HepG2 (cell line): Measurements from ENCODE around the gene PLEKHN1. TPM values are rescaled to one million over a fixed set of nuclear protein-coding genes. Genes with fewer than 3 reads are reported as not detected.
A peak's percentile ranks its signal among the peaks of the same experiment; 100 is the strongest.

Experiments used
- ADNP ChIP-seq: sonication (generic); formaldehyde crosslinking; IDR thresholded peaks from 2 replicates; pipeline ENCODE4 v1.4.0; 2020; ENCODE audit warnings: missing genetic modification reagents
- BHLHE40 ChIP-seq: IDR thresholded peaks from 2 replicates; pipeline ENCODE4 v1.6.1; 2011; ENCODE audit warnings: low read length, improper control_type of control experiment
- CENPX ChIP-seq: sonication (generic); formaldehyde crosslinking; IDR thresholded peaks from 2 replicates; pipeline ENCODE4 v1.9.0; 2021; ENCODE audit warnings: mild to moderate bottlenecking, missing genetic modification reagents, moderate library complexity
- FOXC1 ChIP-seq: sonication (generic); formaldehyde crosslinking; IDR thresholded peaks from 2 replicates; pipeline ENCODE4 v1.8.0; 2022; ENCODE audit warnings: mild to moderate bottlenecking, missing genetic modification reagents, borderline replicate concordance
- HNRNPLL ChIP-seq: fragments of 200-400 bp; formaldehyde crosslinking; IDR thresholded peaks from 2 replicates; pipeline ENCODE4 v1.6.1; 2017; ENCODE audit warnings: mild to moderate bottlenecking, low read depth, low read length; ENCODE audit not compliant: poor library complexity, severe bottlenecking
- LBX2 ChIP-seq: sonication (generic); formaldehyde crosslinking; IDR thresholded peaks from 2 replicates; pipeline ENCODE4 v1.5.0; 2020; ENCODE audit warnings: missing genetic modification reagents, mild to moderate bottlenecking, borderline replicate concordance
- MAFK ChIP-seq, 2 experiments: IDR thresholded peaks in 1 of 2; conservative IDR thresholded peaks in 1 of 2; 2 replicates each; pipeline ENCODE4 v1.6.1; 2011; ENCODE audit warnings: improper control_type of control experiment in 2 of 2, low read length in 2 of 2
- MTF2 ChIP-seq: sonication (generic); formaldehyde crosslinking; IDR thresholded peaks from 2 replicates; pipeline ENCODE4 v1.5.0; 2020; ENCODE audit warnings: missing genetic modification reagents, borderline replicate concordance
- NBN ChIP-seq: fragments of 450-650 bp; conservative IDR thresholded peaks from 2 replicates; pipeline ENCODE4 v1.6.1; 2017
- PPARG ChIP-seq: conservative IDR thresholded peaks from 2 replicates; pipeline ENCODE4 v1.6.1; 2016; ENCODE audit warnings: missing biosample characterization, missing genetic modification reagents
- RFX3 ChIP-seq: IDR thresholded peaks from 2 replicates; pipeline ENCODE4 v1.6.1; 2016; ENCODE audit warnings: missing biosample characterization, missing genetic modification reagents
- RNF2 ChIP-seq: fragments of 450-650 bp; conservative IDR thresholded peaks from 2 replicates; pipeline ENCODE4 v1.6.1; 2016; ENCODE audit warnings: low read depth
- SAP130 ChIP-seq: IDR thresholded peaks from 2 replicates; pipeline ENCODE4 v1.6.1; 2016; ENCODE audit warnings: low read depth
- TMF1 ChIP-seq: sonication (generic); formaldehyde crosslinking; IDR thresholded peaks from 2 replicates; pipeline ENCODE4 v1.8.1; 2022; ENCODE audit warnings: low read depth, missing genetic modification reagents
- XRCC5 ChIP-seq: fragments of 200-400 bp; formaldehyde crosslinking; optimal IDR thresholded peaks from 2 replicates; pipeline ENCODE3; 2017; ENCODE audit warnings: mild to moderate bottlenecking, low read length
- ZBTB42 ChIP-seq: sonication (generic); formaldehyde crosslinking; IDR thresholded peaks from 2 replicates; pipeline ENCODE4 v1.5.0; 2020; ENCODE audit warnings: mild to moderate bottlenecking, missing genetic modification reagents
- ZNF138 ChIP-seq: sonication (generic); formaldehyde crosslinking; IDR thresholded peaks from 2 replicates; pipeline ENCODE4 v1.5.0; 2020; ENCODE audit warnings: mild to moderate bottlenecking, low read depth, missing genetic modification reagents
- ZNF484 ChIP-seq: sonication (generic); formaldehyde crosslinking; IDR thresholded peaks from 2 replicates; pipeline ENCODE4 v1.5.1; 2020; ENCODE audit warnings: mild to moderate bottlenecking, low read depth, missing genetic modification reagents, borderline replicate concordance
- ZNF503 ChIP-seq: sonication (generic); formaldehyde crosslinking; IDR thresholded peaks from 2 replicates; pipeline ENCODE4 v1.4.0; 2020; ENCODE audit warnings: missing genetic modification reagents
- ZNF629 ChIP-seq: sonication (generic); formaldehyde crosslinking; conservative IDR thresholded peaks from 2 replicates; pipeline ENCODE4 v1.5.0; 2020; ENCODE audit warnings: missing genetic modification reagents
- ZSCAN21 ChIP-seq: sonication (generic); formaldehyde crosslinking; IDR thresholded peaks from 2 replicates; pipeline ENCODE4 v1.8.0; 2022; ENCODE audit warnings: mild to moderate bottlenecking, missing genetic modification reagents, moderate library complexity, borderline replicate concordance
- polyA plus RNA-seq, 8 experiments: library from polyadenylated mRNA; depleted of rRNA in 3 of 8; stranded (reverse) in 7 of 8; unstranded in 1 of 8; fragments of >200 nt; fragmentation: Illumina TruSeq in 4 of 8; extraction: Trizol in 4 of 8; gene quantifications; 2 replicates each; pipeline versions ENCODE4 v1.2.1 to v1.2.3, GENCODE V29; 2011 to 2016; ENCODE audit warnings: low read depth in 4 of 8, missing spikeins in 1 of 8, mixed read lengths in 1 of 8; ENCODE audit not compliant: insufficient read depth in 1 of 8
- total RNA-seq, 5 experiments: library from RNA; depleted of rRNA; stranded (reverse); fragments of >200 nt; fragmentation: Illumina TruSeq; extraction: Trizol; gene quantifications; 2 replicates each; pipeline ENCODE4 v1.2.3, GENCODE V29; 2016; ENCODE audit warnings: low read depth in 1 of 5
- TF ChIP-seq, protein P1 (sequence below): sonication (generic); formaldehyde crosslinking; IDR thresholded peaks from 2 replicates; pipeline ENCODE4 v1.4.0; 2020; ENCODE audit warnings: missing genetic modification reagents, low read depth, mild to moderate bottlenecking, borderline replicate concordance
- TF ChIP-seq, protein P2 (sequence below): sonication (generic); formaldehyde crosslinking; conservative IDR thresholded peaks from 2 replicates; pipeline ENCODE4 v1.8.0; 2022; ENCODE audit warnings: low read depth, missing genetic modification reagents
- TF ChIP-seq, protein P3 (sequence below): sonication (generic); formaldehyde crosslinking; IDR thresholded peaks from 2 replicates; pipeline ENCODE4 v1.4.0; 2020; ENCODE audit warnings: low read depth, mild to moderate bottlenecking, missing genetic modification reagents

PLEKHN1 gene
- total and polyA plus RNA-seq, 2 of the 13 experiments (the other 11 are each of a cell fraction or from before 2014, with no cell fraction given) = 0.42 to 0.58 TPM

GRCh38 chr1:921011-921837 lies 45.1 kb upstream of the PLEKHN1 start (continued):
- TF ChIP-seq, protein P1, sequence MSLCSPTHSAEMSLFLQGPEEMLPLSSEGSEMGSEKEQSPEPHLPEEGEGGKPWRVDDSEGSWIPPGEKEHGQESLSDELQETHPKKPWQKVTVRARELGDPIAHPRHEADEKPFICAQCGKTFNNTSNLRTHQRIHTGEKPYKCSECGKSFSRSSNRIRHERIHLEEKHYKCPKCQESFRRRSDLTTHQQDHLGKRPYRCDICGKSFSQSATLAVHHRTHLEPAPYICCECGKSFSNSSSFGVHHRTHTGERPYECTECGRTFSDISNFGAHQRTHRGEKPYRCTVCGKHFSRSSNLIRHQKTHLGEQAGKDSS (CRISPR knock-in tag) = no peak
- TF ChIP-seq ZNF503 (CRISPR knock-in tag) (no peak), ADNP (CRISPR knock-in tag) (no peak), ZNF629 (no peak), ZNF138 (CRISPR knock-in tag) (no peak), ZBTB42 (peak; percentile 35; the same call in 1 of the 2 replicates), ZNF484 (CRISPR knock-in tag) (no peak), TMF1 (CRISPR knock-in tag) (no peak), ZSCAN21 (CRISPR knock-in tag) (no peak), PPARG (CRISPR knock-in tag) (no peak), BHLHE40 (0 out of 2 replicates have a peak, but pooled peaks have one; percentile 19), XRCC5 (peak; percentile 91), MAFK (conservative IDR thresholded peaks at IDR 0.05 in 1 of 2, IDR thresholded peaks at IDR 0.05 in 1 of 2; ENCODE audit: low read length in 2 of 2) (no peak), RNF2 (peak; percentile 20; the same call in 1 of the 2 replicates), CENPX (CRISPR knock-in tag) (no peak), SAP130 (peak; percentile 53), FOXC1 (no peak), NBN (no peak), HNRNPLL (peak; percentile 70), MTF2 (CRISPR knock-in tag) (peak; percentile 85; the same call in 1 of the 2 replicates), RFX3 (CRISPR knock-in tag) (no peak), LBX2 (CRISPR knock-in tag) (no peak)
- TF ChIP-seq, protein P2, sequence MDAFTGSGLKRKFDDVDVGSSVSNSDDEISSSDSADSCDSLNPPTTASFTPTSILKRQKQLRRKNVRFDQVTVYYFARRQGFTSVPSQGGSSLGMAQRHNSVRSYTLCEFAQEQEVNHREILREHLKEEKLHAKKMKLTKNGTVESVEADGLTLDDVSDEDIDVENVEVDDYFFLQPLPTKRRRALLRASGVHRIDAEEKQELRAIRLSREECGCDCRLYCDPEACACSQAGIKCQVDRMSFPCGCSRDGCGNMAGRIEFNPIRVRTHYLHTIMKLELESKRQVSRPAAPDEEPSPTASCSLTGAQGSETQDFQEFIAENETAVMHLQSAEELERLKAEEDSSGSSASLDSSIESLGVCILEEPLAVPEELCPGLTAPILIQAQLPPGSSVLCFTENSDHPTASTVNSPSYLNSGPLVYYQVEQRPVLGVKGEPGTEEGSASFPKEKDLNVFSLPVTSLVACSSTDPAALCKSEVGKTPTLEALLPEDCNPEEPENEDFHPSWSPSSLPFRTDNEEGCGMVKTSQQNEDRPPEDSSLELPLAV (CRISPR knock-in tag) = no peak
- TF ChIP-seq, protein P3, sequence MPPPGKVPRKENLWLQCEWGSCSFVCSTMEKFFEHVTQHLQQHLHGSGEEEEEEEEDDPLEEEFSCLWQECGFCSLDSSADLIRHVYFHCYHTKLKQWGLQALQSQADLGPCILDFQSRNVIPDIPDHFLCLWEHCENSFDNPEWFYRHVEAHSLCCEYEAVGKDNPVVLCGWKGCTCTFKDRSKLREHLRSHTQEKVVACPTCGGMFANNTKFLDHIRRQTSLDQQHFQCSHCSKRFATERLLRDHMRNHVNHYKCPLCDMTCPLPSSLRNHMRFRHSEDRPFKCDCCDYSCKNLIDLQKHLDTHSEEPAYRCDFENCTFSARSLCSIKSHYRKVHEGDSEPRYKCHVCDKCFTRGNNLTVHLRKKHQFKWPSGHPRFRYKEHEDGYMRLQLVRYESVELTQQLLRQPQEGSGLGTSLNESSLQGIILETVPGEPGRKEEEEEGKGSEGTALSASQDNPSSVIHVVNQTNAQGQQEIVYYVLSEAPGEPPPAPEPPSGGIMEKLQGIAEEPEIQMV (CRISPR knock-in tag) = no peak
